Measurements from ENCODE around the gene RASL10A.

The RASL10A gene

GRCh38 chr22:29309332-29310064 lies 6.0 kb downstream of the RASL10A start:
- peak overlapping the region in 3 of 10 experiments; percentile 26 to 82 (median 31); a peak in 1 of 20 replicates for H3K4me3 ChIP-seq
- H3K9ac ChIP-seq: peak overlapping the region in 5 of 11 experiments; percentile 0 to 55 (median 11); a peak in 4 of 22 replicates
- peaks cover 7 to 68% (median 27%) of the 10 kb centered on the region in 11 experiments; a peak in 17 of 22 replicates for H4K20me1 ChIP-seq
- no peaks in the 10 kb centered on the region for H3K9me3 ChIP-seq (replicated peaks in 1 of 11)
- H3K27ac ChIP-seq: peak overlapping the region in 1 of 11 experiments; percentile 79; a peak in 1 of 22 replicates
- no peak for TF ChIP-seq Cebpa-rat (IDR thresholded peaks at IDR 0.05)
- H3K4me1 ChIP-seq: peaks cover 53 to 85% (median 68%) of the 10 kb centered on the region in 10 experiments
- H3K4me2 ChIP-seq: peak overlapping the region; percentile 60 to 99 (median 89)
- no peaks in the 10 kb centered on the region for H3K36me3 ChIP-seq
- peaks cover 21 to 81% (median 72%) of the 10 kb centered on the region in 11 experiments for H3K27me3 ChIP-seq

- peak overlapping the region in 1 of 11 experiments; percentile 79; a peak in 1 of 22 replicates for H3K27ac ChIP-seq
- H3K9ac ChIP-seq: peak overlapping the region in 3 of 11 experiments; percentile 5 to 55 (median 42); a peak in 3 of 22 replicates
- H3K9me3 ChIP-seq (replicated peaks in 1 of 11): no peaks in the 10 kb centered on the region
- H4K20me1 ChIP-seq: peaks cover 7 to 61% (median 27%) of the 10 kb centered on the region in 11 experiments; a peak in 17 of 22 replicates
- peak overlapping the region; percentile 60 to 99 (median 89) for H3K4me2 ChIP-seq
- no peak for TF ChIP-seq Cebpa-rat (IDR thresholded peaks at IDR 0.05)
- H3K36me3 ChIP-seq: no peaks in the 10 kb centered on the region
- peaks cover 14 to 74% (median 66%) of the 10 kb centered on the region in 11 experiments for H3K27me3 ChIP-seq
- H3K4me3 ChIP-seq: peak overlapping the region in 3 of 10 experiments; percentile 26 to 82 (median 31); a peak in 5 of 20 replicates
- H3K4me1 ChIP-seq: peaks cover 60 to 85% (median 73%) of the 10 kb centered on the region in 10 experiments
These were observed 6.7 kb downstream of the RASL10A start for GRCh38 chr22:29308791-29309262.

- Histone ChIP-seq H3K27ac (no peak overlapping the region), H3K4me1 (peaks cover 65 to 88% (median 79%) of the 10 kb centered on the region in 10 experiments), H3K9me3 (replicated peaks in 1 of 11) (no peaks in the 10 kb centered on the region), H3K36me3 (no peaks in the 10 kb centered on the region), H4K20me1 (peaks cover 7 to 58% (median 30%) of the 10 kb centered on the region in 11 experiments; a peak in 19 of 22 replicates), H3K4me3 (peak overlapping the region in 3 of 10 experiments; percentile 26 to 82 (median 31); a peak in 5 of 20 replicates), H3K27me3 (peaks cover 8 to 68% (median 60%) of the 10 kb centered on the region in 11 experiments), H3K9ac (peak overlapping the region in 3 of 11 experiments; percentile 5 to 55 (median 38); a peak in 2 of 22 replicates), H3K4me2 (peak overlapping the region; percentile 60 to 99 (median 89))
- no peak for TF ChIP-seq Cebpa-rat (IDR thresholded peaks at IDR 0.05)
These were observed 7.2 kb downstream of the RASL10A start for GRCh38 chr22:29308148-29308790.

GRCh38 chr22:29307596-29308147 lies 7.8 kb downstream of the RASL10A start:
- H4K20me1 ChIP-seq: peaks cover 7 to 58% (median 36%) of the 10 kb centered on the region in 11 experiments; a peak in 19 of 22 replicates
- no peak for TF ChIP-seq Cebpa-rat (IDR thresholded peaks at IDR 0.05)
- peak overlapping the region in 4 of 11 experiments; percentile 78 to 96 (median 85); a peak in 7 of 22 replicates for H3K9ac ChIP-seq
- H3K9me3 ChIP-seq (replicated peaks in 1 of 11): no peaks in the 10 kb centered on the region
- H3K27me3 ChIP-seq: peaks cover 3 to 62% (median 54%) of the 10 kb centered on the region in 11 experiments; a peak in 19 of 22 replicates
- peak overlapping the region; percentile 60 to 99 (median 99); a peak in 21 of 22 replicates for H3K4me2 ChIP-seq
- peak overlapping the region in 6 of 10 experiments; percentile 61 to 82 (median 68); a peak in 10 of 20 replicates for H3K4me3 ChIP-seq
- H3K36me3 ChIP-seq: no peaks in the 10 kb centered on the region
- peaks cover 71 to 94% (median 85%) of the 10 kb centered on the region in 10 experiments for H3K4me1 ChIP-seq
- peak overlapping the region in 1 of 11 experiments; percentile 86; a peak in 1 of 22 replicates for H3K27ac ChIP-seq

- peaks cover 77 to 95% (median 87%) of the 10 kb centered on the region in 10 experiments for H3K4me1 ChIP-seq
- peak overlapping the region; percentile 60 to 82 (median 65) for H3K4me3 ChIP-seq
- H3K9ac ChIP-seq: peak overlapping the region; percentile 62 to 96 (median 77)
- peak overlapping the region; percentile 39 to 96 (median 60); a peak in 21 of 22 replicates for H3K27ac ChIP-seq
- H3K9me3 ChIP-seq (replicated peaks in 1 of 11): no peaks in the 10 kb centered on the region
- H4K20me1 ChIP-seq: peaks cover 8 to 58% (median 42%) of the 10 kb centered on the region in 11 experiments; a peak in 19 of 22 replicates
- no peaks in the 10 kb centered on the region for H3K36me3 ChIP-seq
- TF ChIP-seq Cebpa-rat (IDR thresholded peaks at IDR 0.05): no peak
- H3K4me2 ChIP-seq: peak overlapping the region; percentile 89 to 99 (median 99)
- peaks cover 0 to 56% (median 48%) of the 10 kb centered on the region in 11 experiments; a peak in 18 of 22 replicates for H3K27me3 ChIP-seq
These were observed 8.5 kb downstream of the RASL10A start for GRCh38 chr22:29306835-29307595.

GRCh38 chr22:29306175-29306834 lies 9.2 kb downstream of the RASL10A start, which contains the start of gene GAS2L1:
Gene GAS2L1 (plus strand): TSS chr22:29306650. CDS start chr22:29308106, 1,456 bp downstream.
- H3K4me1 ChIP-seq: peaks cover 75 to 95% (median 83%) of the 10 kb centered on the region in 10 experiments
- H3K27me3 ChIP-seq: peaks cover 0 to 49% (median 44%) of the 10 kb centered on the region in 11 experiments; a peak in 18 of 22 replicates
- TF ChIP-seq Cebpa-rat (IDR thresholded peaks at IDR 0.05): no peak
- H3K9me3 ChIP-seq (replicated peaks in 1 of 11): no peaks in the 10 kb centered on the region
- H3K36me3 ChIP-seq: peaks cover 0 to 5% (median under 1%) of the 10 kb centered on the region in 11 experiments; a peak in 9 of 22 replicates
- H3K9ac ChIP-seq: peak within 1 kb of the TSS; percentile 62 to 96 (median 77)
- H3K4me3 ChIP-seq: peak within 1 kb of the TSS; percentile 60 to 82 (median 65)
- H3K4me2 ChIP-seq: peak within 1 kb of the TSS; percentile 89 to 99 (median 99)
- H3K27ac ChIP-seq: peak within 1 kb of the TSS; percentile 39 to 96 (median 60); a peak in 21 of 22 replicates
- H4K20me1 ChIP-seq: peaks cover 5 to 58% (median 42%) of the 10 kb centered on the region in 11 experiments; a peak in 21 of 22 replicates

- no peak for TF ChIP-seq Cebpa-rat (IDR thresholded peaks at IDR 0.05)
- Histone ChIP-seq H3K27me3 (peaks cover 0 to 49% (median 44%) of the 10 kb centered on the region in 11 experiments; a peak in 18 of 22 replicates), H3K4me1 (peaks cover 70 to 95% (median 79%) of the 10 kb centered on the region in 10 experiments), H3K27ac (peak overlapping the region in 3 of 11 experiments; percentile 51 to 82 (median 80); a peak in 5 of 22 replicates), H3K4me3 (peak overlapping the region in 9 of 10 experiments; percentile 60 to 82 (median 64); a peak in 10 of 20 replicates), H3K9me3 (replicated peaks in 1 of 11) (no peaks in the 10 kb centered on the region), H3K4me2 (peak overlapping the region; percentile 89 to 99 (median 99)), H4K20me1 (peaks cover 9 to 59% (median 47%) of the 10 kb centered on the region in 11 experiments; a peak in 21 of 22 replicates), H3K36me3 (peaks cover 3 to 10% (median 6%) of the 10 kb centered on the region in 11 experiments), H3K9ac (peak overlapping the region in 8 of 11 experiments; percentile 63 to 96 (median 78); a peak in 10 of 22 replicates)
These were observed 9.7 kb downstream of the RASL10A start for GRCh38 chr22:29305836-29306174.

Data from BLaER1 treated with 17β-estradiol and CSF1 and Interleukin-3, amounts not matched to agents 10 nM and 100 nM (cell line).